Measurements from ENCODE around the gene DPYD.

The DPYD gene

DNA sequence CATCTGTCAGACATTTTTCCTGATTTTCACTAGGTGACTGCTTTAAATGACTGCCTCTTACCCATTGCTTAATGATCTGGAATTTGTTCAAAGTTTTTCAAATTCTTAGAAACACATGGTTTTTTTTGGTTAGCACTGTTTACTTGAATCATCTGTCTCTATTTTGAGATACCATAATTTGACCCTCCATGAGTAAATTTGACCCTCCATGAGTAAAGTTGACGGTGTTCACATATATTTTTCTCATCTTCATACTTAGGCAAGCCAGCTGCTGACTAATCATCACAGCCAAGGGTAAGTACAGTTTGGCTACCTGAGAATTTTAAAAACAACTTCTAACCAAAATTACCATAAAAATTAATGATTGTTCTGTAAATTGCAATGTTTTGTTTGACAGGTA lies 612.7 kb downstream of the DPYD start:
- TF ChIP-seq, protein P1, sequence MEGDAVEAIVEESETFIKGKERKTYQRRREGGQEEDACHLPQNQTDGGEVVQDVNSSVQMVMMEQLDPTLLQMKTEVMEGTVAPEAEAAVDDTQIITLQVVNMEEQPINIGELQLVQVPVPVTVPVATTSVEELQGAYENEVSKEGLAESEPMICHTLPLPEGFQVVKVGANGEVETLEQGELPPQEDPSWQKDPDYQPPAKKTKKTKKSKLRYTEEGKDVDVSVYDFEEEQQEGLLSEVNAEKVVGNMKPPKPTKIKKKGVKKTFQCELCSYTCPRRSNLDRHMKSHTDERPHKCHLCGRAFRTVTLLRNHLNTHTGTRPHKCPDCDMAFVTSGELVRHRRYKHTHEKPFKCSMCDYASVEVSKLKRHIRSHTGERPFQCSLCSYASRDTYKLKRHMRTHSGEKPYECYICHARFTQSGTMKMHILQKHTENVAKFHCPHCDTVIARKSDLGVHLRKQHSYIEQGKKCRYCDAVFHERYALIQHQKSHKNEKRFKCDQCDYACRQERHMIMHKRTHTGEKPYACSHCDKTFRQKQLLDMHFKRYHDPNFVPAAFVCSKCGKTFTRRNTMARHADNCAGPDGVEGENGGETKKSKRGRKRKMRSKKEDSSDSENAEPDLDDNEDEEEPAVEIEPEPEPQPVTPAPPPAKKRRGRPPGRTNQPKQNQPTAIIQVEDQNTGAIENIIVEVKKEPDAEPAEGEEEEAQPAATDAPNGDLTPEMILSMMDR (IDR thresholded peaks at IDR 0.05; ENCODE audit: insufficient read depth, low read length, poor library complexity, severe bottlenecking): no peak
- Histone ChIP-seq H3K36me3 (ENCODE audit: control insufficient read depth, insufficient read depth, low read length) (no peaks in the 10 kb centered on the region), H3K27me3 (replicated peaks; ENCODE audit: control insufficient read depth, insufficient read depth, low read length) (no peaks in the 10 kb centered on the region), H3K4me3 (replicated peaks; ENCODE audit: low read depth, low read length) (no peak overlapping the region)
- DNase-seq (ENCODE audit: extremely low read depth, insufficient read length): no peak

DNA sequence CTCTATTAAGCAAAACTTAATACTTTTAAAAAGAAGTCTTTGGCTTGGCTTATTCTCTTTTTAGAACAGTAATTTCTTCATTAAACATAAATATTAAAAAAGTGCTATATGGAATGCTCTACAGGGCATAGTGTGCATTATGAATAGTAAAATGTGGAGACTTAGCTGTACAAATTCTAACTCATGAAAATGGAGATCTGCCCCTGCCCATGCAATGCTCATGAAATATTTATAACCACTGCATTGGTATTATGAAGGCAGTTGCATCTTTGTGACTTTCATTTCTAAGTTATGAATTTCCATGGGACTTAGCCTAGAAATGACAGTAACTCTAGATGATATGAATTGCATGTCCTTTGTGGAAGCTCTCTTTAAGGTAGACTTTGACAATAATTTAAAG lies 613.3 kb downstream of the DPYD start:
- Histone ChIP-seq H3K36me3 (ENCODE audit: control insufficient read depth, insufficient read depth, low read length) (no peaks in the 10 kb centered on the region), H3K4me3 (replicated peaks; ENCODE audit: low read depth, low read length) (no peak overlapping the region), H3K27me3 (replicated peaks; ENCODE audit: control insufficient read depth, insufficient read depth, low read length) (no peaks in the 10 kb centered on the region)
- no peak for DNase-seq (ENCODE audit: extremely low read depth, insufficient read length)
- TF ChIP-seq, protein P1 (IDR thresholded peaks at IDR 0.05; ENCODE audit: insufficient read depth, low read length, poor library complexity, severe bottlenecking): no peak

DNA sequence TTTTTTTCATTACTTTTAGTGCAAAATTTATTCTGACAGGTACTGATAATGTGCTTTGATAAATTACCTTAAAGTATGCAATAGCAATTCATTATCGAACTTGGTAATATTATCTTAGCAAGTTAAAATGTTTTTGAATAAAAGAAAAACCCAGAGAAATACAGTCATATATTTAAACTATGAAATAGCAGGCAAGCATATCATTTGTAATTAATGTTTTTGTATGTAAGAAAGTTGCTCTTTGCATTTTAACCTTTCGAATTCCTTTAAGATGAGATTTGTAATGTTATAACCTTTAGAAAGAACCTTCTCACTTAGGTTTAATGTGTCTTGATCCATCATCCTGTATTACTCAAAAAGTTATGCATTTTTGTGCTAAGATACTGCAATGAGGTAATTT lies 613.7 kb downstream of the DPYD start:
- DNase-seq (ENCODE audit: extremely low read depth, insufficient read length): no peak
- no peak overlapping the region for H3K4me3 ChIP-seq (replicated peaks; ENCODE audit: low read depth, low read length)
- H3K27me3 ChIP-seq (replicated peaks; ENCODE audit: control insufficient read depth, insufficient read depth, low read length): no peaks in the 10 kb centered on the region
- H3K36me3 ChIP-seq (ENCODE audit: control insufficient read depth, insufficient read depth, low read length): no peaks in the 10 kb centered on the region
- TF ChIP-seq, protein P1 (IDR thresholded peaks at IDR 0.05; ENCODE audit: insufficient read depth, low read length, poor library complexity, severe bottlenecking): no peak

DNA sequence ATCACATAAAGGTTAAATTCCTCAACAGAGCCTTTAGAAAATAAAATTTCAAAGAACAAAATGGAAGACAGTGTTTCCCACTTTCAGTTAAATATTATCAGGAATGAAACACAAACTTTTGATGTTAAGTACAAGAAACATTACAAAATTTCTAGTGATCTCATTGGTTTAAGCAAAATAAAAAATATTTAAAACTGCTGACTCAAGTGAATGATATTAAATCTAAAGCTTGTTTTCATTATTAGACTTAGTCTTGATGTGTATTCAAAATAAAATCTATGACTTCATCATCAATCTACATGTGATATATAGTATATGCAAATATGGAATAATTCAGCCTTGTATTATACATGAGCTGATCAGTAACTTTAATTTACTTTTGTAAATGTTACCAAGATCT lies 614.3 kb downstream of the DPYD start:
- H3K27me3 ChIP-seq (replicated peaks; ENCODE audit: control insufficient read depth, insufficient read depth, low read length): no peaks in the 10 kb centered on the region
- no peak overlapping the region for H3K4me3 ChIP-seq (replicated peaks; ENCODE audit: low read depth, low read length)
- TF ChIP-seq, protein P1 (IDR thresholded peaks at IDR 0.05; ENCODE audit: insufficient read depth, low read length, poor library complexity, severe bottlenecking): no peak
- no peaks in the 10 kb centered on the region for H3K36me3 ChIP-seq (ENCODE audit: control insufficient read depth, insufficient read depth, low read length)
- DNase-seq (ENCODE audit: extremely low read depth, insufficient read length): no peak

DNA sequence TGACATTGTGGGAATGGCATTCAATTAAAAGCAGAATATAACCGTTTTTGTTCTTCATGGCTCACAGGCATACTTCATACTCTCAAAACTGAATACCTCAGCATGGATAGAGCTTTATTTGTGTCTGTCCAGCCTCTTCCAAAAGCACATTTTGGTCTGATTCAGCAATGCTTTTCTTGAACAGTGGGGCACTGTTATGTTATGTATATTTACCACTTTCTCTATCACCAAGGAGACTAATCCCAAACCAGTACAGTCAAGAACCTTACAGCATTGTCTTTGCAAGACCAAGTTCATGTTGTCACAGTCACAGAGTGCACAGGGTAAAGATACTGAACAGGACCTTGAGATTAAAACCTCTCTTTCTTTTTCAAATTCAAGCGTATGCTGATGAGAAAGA lies 616.5 kb downstream of the DPYD start:
- DNase-seq (ENCODE audit: extremely low read depth, insufficient read length): no peak
- Histone ChIP-seq H3K27me3 (replicated peaks; ENCODE audit: control insufficient read depth, insufficient read depth, low read length) (no peaks in the 10 kb centered on the region), H3K36me3 (ENCODE audit: control insufficient read depth, insufficient read depth, low read length) (no peaks in the 10 kb centered on the region), H3K4me3 (replicated peaks; ENCODE audit: low read depth, low read length) (no peak overlapping the region)
- TF ChIP-seq, protein P1 (IDR thresholded peaks at IDR 0.05; ENCODE audit: insufficient read depth, low read length, poor library complexity, severe bottlenecking): no peak

DNA sequence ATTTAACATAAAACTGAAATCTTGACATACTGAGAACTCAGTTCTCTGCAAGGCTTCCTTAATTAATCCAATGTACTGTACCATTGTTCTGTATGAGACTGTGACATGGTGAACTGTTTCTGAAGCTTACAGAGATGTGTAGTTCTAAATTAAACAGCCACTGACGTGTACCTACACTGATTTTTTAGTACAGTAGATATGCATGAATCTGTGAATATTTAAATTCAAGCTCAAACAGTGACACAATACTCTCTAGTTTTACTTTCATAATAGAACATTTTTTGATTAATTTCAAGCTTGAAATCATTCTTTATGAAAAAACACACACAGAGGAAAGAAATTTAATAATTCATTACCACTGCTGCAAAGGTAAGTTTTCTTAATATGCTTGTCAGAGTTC lies 621.9 kb downstream of the DPYD start:
- DNase-seq (ENCODE audit: extremely low read depth, insufficient read length): no peak
- TF ChIP-seq, protein P1 (IDR thresholded peaks at IDR 0.05; ENCODE audit: insufficient read depth, low read length, poor library complexity, severe bottlenecking): no peak
- Histone ChIP-seq H3K4me3 (replicated peaks; ENCODE audit: low read depth, low read length) (no peak overlapping the region), H3K27me3 (replicated peaks; ENCODE audit: control insufficient read depth, insufficient read depth, low read length) (no peaks in the 10 kb centered on the region), H3K36me3 (ENCODE audit: control insufficient read depth, insufficient read depth, low read length) (no peaks in the 10 kb centered on the region)
